Hypothalamus (tissue), 51 donors: ENCODE results near the gene RIPK4.
"Not testable (repeated sequence)": the region's sequence is repeated elsewhere in the genome, so short reads cannot be mapped to it uniquely, and the experiment has no call there.

Source experiments
- DNase-seq, 51 donors: peaks; one replicate each; lab custom pipeline; 2025; lab: John Stamatoyannopoulos, UW

The RIPK4 gene

GRCh38 chr21:41741253-41742072, 25.4 kb downstream of the RIPK4 start:
- no peak for DNase-seq

- no peak for DNase-seq
Observed at GRCh38 chr21:41740604-41741252, 26.1 kb downstream of the RIPK4 start.

DNA sequence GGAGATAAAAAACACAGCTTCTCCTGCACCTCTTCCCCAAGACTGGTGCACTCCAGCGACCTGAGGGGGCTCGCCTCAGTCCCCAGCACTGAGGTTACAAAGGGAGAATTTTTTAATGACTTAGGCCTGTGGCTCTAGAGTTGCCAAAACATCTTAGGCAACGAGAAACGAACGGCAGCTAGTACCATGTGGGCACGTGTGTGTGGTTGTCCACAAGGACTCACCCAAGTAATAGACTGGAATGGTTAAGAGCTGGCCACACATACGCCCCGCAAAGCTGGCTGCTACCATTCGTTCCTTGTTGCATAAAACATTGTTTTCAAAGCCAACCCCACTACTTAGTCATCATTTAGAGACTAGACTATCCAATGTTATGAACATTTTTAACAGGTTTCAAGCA, 26.9 kb downstream of the RIPK4 start:
- DNase-seq: no peak

- DNase-seq: no peak
Observed at GRCh38 chr21:41739011-41739410, 27.8 kb downstream of the RIPK4 start.

DNA sequence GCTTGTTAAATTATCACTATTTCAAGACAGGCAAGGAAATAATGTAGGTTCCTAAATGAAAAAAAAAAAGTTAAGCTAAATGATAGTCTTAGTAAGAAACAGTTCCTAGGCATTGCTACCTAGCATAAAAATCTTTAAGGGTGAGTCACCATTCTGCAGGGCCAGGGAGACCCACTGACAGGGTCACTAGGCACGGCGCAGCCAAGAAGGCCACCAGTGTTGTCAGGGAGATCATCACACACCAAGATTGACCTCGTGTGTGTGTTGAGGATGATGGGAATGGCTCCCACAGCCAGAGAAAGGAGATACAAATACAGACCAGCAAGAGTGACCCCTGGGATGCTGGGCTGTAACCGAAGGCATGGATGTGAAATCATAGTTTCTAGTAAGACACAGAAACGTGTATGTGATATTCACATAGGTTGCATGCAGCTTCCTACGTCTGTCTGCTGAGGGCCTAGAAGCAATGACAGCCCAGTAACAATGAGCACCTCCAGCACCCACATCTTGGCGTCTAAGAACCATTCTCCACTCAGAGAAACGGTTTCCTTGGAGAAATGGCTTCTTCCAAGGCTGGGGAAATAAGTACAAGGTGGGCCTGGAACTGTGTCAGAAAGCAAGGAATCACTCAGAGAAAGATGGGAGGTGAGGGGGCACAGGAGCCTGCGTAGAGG, 29.1 kb downstream of the RIPK4 start:
- DNase-seq: no peak

- no peak for DNase-seq
Observed at GRCh38 chr21:41736423-41736822, 30.4 kb downstream of the RIPK4 start.

DNA sequence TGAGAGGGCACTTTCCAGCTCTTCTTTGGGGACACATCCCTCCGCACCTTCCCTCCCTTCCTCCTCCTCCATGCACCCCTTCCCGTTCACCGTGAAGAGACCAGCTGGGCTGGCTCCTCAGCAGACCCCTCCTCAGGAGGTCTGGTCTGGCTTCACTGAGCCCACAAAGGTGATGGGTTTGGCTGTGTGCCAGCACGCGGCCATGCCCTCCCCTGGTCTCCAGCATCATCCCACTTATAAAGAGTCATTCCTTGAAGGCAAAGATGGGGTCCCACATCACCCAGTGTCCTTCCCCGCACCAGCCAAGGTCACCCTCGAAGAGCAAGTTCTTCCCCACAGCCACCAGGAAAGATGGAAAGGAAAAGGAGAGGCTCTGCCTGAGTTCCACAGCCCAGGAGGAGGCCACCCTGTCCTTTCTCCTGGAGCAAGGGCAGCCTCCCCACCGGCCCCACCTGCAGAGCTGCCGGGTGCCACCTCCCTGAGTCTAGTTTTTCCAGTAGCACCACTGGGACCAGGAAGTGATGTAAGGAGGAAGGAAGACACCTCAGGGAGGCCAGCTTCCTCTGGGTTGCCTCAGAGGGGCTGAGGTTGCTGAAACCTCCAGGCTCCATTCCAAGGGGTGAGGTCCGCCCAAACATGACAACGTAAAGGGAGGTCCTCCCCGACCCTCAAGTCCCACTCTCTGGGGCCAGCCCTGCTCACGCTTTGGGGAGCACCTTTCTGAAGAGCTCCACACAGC, 32.7 kb downstream of the RIPK4 start:
- DNase-seq: no peak

DNA sequence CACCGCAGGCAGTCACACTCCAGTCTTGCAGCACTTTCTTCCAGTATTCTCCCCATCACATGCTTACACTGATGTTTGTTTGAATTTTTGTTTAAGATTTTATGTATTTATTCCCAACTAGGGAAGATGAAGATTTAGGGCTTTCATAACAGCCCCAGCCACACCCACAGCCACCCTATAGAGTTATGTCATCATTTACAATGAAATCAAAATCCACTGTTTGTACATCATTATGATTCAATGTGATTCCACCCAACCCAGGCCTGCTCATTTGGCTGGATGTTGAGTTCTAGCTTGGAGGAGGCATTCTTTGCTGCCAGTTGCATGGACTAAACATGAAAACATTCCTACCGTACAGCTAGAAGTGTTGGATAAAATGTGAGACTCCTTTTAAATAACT, 35.8 kb downstream of the RIPK4 start:
- no peak for DNase-seq

GRCh38 chr21:41730367-41730765, 36.5 kb downstream of the RIPK4 start:
- DNase-seq: no peak

DNA sequence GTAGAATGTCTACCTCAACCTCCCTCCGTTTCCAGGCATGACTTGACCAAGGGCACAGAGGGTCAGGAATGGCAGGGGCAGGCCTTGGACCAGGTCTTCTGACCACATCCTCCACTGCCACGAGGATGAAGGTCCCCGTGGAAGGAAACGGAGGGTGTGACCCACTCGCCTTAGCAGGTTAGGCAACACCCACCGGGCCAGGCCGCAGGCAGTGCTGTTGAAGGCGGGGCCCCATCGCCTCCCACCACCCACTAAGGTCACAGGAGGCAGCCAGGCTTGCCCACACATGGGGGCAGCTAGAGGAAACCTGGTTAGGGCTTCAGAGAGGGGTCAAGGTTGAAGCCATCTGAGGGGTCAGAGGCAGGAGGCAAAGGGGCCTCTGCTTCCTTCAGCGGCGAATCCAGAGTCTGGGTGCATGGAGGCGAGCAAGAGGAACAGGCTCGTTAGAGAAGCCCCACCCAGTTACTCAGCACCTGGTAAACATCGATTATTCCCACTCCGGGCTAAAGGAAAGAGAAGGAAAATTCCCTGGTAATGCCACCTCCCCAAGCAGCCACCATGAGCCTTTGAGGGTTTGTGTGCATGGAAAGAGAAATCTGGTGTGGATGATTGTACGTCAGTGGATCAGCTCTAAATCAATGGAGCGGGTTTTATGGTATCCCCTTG, 37.0 kb downstream of the RIPK4 start:
- DNase-seq: no peak

GRCh38 chr21:41727784-41728763, 38.8 kb downstream of the RIPK4 start:
- DNase-seq: no peak

GRCh38 chr21:41726970-41727783, 39.7 kb downstream of the RIPK4 start:
- DNase-seq: no peak

GRCh38 chr21:41726630-41726969, 40.3 kb downstream of the RIPK4 start:
- DNase-seq: no peak

- no peak for DNase-seq
Observed at GRCh38 chr21:41726058-41726558, 40.7 kb downstream of the RIPK4 start.

- DNase-seq: no peak
Observed at GRCh38 chr21:41725421-41726031, 41.3 kb downstream of the RIPK4 start.

GRCh38 chr21:41723835-41724234, 43.0 kb downstream of the RIPK4 start:
- DNase-seq: not testable (repeated sequence)

- DNase-seq: no peak
Observed at GRCh38 chr21:41722052-41723018, 44.5 kb downstream of the RIPK4 start.
